Umbilical cord (tissue), 2 donors: ENCODE data around the gene EEF1A2. TPM values are rescaled to one million over a fixed set of nuclear protein-coding genes. Genes with fewer than 3 reads are reported as not detected.
"Not testable (repeated sequence)": the region's sequence is repeated elsewhere in the genome, so short reads cannot be mapped to it uniquely, and the experiment has no call there.

Experiments
- DNase-seq: peaks from one replicate; pipeline ENCODE4 v3.0.0-alpha.2; 2015; ENCODE audit warnings: low spot score
- total RNA-seq: library from RNA; depleted of rRNA; stranded (reverse); fragments of >200 nt; gene quantifications from one replicate; pipeline ENCODE4 v1.2.3, GENCODE V29; 2014; ENCODE audit warnings: low replicate concordance; ENCODE audit not compliant: insufficient read depth

EEF1A2 gene
- total RNA-seq, 1 donor from 2014 or later = 7.2 TPM

DNA sequence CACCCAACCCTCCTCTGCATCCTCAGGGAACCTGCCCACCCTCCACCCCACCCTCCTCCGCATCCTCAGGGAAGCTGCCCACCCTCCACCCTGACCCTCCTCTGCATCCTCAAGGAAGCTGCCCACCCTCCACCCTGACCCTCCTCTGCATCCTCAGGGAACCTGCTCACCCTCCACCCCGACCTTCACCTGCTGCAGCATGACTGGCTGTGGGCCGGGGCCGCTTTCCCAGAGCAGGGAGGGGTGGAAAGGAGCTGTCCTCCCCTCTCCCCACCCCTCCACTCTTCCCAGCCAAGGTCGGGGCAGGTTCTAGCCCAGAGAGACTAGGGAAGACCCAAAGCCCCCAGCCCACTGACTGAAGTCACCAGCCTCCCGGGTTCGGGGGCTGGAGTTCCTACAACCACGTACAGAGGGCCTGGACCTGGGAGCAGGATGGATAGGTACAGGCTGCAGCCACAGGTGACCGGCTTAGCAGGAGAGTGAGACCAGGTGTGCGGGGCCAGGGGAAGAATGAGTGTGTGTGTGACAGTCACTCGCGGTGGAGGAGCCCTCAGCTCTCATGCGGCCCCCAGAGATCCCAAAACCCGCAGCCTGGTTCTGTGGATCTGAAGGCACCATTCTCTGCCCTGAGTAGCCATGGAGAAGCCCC, 11.6 kb downstream of the EEF1A2 start:
- DNase-seq = no peak

DNA sequence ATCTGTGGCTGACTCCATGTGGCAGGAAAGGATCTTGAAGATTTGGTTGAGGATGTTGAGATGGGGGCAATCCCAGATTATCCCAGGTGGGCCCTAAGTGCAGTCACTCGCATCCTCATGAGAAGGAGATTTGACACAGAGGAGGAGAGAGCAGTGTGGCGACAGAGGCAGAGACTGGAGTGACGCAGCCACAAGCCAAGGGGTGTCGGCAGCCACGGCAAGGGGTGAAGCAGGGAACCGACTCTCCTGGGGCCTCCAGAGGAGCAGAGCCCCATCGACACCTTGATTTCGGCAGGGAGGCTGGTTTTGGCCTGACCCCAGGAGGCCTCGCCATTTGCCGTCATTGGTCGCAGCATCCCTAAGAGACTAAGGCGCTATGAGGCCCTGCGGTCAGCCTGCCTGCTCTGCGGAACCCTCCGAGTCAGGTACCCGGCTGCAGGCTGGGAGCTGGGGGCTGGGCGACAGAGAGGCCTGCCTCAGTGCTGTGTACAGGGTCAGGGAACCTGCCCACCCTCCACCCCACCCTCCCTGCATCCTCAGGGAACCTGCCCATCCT, 12.5 kb downstream of the EEF1A2 start:
- no peak for DNase-seq

DNA sequence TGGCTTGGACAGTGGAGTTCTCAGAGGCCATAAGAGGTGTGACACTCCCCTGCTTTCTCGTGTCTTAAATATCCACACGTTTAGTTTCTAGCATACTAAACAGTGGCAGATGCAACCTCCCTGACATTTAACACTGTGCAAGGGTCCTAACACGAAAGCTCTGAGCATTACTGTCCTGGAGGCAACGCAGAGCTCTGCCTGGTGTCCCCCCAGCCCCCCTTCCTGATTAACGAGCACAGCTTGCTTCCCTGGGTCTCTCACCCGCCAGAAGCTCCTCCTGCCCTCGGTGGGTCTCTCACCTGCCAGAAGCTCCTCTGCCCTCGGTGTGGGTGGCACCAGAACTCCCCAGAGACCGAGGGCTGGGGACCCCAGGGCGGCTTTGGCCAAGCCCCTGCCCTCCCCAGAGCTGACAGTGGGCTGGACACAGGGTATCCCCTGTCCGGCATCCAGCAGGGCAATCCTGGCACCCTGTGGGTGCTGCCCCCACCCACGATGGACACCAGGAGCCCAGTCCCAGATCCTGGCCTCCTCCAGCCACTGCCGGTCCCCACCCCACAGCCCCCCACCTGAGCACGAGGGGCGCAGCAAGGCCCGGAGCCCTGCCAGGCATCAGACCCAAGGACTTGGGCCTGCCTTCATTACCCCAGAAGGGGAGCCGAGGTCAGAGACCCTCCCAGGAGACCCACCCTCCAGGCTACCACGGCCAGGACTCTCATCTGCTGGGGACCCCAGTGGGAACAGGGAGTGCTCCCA, 14.1 kb downstream of the EEF1A2 start:
- no peak for DNase-seq

DNA sequence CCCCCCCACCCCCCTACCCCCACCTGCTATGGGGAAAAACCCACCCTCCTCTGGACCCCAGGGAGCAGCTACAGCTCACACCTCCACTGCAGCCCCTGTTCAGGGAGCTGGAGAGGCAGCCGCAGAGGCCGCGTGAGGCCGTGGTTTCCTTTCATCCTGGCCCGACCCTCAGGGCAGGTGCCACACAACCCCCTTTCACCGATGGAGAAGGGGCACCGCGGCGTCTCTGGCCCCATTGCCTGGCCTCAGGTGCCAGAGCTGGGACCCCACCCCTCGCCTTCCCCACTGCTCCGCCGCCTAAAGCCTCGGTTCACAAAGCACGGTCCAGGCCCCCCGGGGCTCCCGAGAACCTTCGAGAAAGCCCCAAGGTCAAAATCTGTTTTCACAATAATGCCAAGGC, 14.6 kb downstream of the EEF1A2 start:
- DNase-seq = no peak

- no peak for DNase-seq
Measured at GRCh38 chr20:63483834-63484233, 15.0 kb downstream of the EEF1A2 start.

GRCh38 chr20:63482021-63482587, 16.8 kb downstream of the EEF1A2 start:
- no peak for DNase-seq

- DNase-seq = no peak
Measured at GRCh38 chr20:63481503-63481902, 17.4 kb downstream of the EEF1A2 start.

- DNase-seq = not testable (repeated sequence)
Measured at GRCh38 chr20:63479695-63480419, 19.0 kb downstream of the EEF1A2 start.

GRCh38 chr20:63478346-63479302, 20.3 kb downstream of the EEF1A2 start:
- no peak for DNase-seq

DNA sequence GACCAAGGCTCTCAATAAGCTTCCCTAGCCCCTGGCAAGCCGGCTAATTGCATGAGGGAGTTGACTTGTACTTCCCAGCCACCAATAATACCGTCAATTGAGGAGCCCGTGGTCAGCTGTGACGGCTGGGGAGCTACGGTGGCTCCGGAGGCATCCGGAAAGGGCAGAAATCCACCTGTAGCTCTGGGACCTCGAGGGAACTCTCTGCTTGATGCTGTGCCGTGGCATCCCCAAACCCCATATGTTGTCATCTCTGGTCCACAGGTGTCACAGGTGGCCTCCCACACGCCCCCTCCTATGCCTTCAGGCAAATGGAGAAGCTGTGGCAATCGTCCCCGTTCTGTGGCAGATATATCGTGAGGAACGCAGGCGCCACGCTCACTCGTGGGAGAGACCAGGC, 20.9 kb downstream of the EEF1A2 start:
- DNase-seq = no peak

GRCh38 chr20:63477061-63477616, 21.7 kb downstream of the EEF1A2 start:
- no peak for DNase-seq

GRCh38 chr20:63475209-63475608, 23.7 kb downstream of the EEF1A2 start:
- DNase-seq = peak; percentile 35

GRCh38 chr20:63473555-63474449, 25.1 kb downstream of the EEF1A2 start:
- DNase-seq = no peak

DNA sequence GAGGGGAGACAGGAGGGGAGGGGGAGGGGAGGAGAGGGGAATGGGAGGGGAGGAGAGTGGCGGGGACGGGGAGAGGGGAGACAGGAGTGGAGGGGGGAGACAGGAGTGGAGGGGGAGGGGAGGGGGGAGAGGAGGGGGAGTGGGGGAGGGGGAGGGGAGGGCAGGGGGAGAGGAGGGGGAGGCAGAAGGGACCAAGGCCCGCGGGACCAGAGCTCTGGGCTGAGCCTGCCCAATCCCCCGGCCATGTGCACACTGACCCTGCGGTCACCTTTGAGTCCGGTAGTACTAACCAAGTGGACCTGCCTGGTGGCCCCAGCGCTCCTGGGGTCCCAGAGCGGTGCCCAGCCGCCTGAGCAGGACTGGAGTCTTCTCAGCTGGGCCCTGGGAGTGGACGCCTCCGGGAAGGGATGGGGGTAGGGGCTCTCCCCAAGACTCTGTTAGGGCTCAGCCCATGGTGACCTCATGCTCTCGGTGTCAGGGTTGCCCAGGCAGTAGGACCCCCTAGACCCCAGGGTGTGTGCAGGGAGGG, 26.0 kb downstream of the EEF1A2 start:
- DNase-seq = no peak

DNA sequence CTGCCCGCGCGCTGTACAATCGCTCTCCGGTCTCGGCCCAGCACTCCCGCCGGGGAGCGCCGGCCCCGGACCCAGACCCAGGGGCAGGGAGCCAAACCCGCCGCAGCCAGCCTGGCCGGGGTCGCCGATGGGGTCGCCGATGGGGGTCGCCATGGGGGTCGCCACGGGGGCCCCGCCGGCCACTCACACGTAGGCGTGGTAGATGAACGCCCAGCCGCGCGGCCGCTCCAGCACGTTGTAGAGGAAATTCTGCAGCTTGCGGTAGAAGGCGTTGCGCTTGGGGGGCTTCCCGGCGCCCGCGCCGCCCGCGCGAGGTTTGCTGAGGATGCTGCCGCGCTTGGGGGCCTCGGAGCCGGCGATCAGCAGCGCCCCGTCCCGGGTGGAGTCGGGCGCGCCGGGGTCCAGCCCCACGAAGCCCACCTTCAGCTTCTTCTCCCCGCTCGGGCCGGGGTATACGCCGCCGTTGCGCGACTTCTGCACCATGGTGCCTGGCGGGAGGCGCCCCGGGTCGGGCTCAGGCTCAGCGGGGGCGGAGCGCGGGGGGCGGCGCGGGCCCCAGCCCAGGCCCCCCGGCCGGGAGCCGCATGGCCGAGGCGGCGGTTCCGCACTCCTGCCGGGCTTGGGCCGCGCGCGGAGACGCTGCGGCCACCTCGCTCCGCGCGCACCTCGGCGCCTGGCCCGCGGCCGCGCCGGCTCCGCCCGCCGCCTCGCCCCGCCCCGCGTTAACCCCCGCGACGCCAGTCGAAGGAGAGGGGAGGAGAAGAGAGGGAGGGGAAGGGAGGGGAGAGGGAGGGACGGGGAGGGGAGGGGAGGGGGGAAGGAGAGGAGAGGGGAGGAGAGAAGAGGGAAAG, 26.7 kb downstream of the EEF1A2 start, which contains the start of gene KCNQ2:
KCNQ2 (minus strand) TSS at position 675 of the 851 bp plus-strand sequence; CDS start at position 483, 192 bp downstream.
- no peak for DNase-seq

DNA sequence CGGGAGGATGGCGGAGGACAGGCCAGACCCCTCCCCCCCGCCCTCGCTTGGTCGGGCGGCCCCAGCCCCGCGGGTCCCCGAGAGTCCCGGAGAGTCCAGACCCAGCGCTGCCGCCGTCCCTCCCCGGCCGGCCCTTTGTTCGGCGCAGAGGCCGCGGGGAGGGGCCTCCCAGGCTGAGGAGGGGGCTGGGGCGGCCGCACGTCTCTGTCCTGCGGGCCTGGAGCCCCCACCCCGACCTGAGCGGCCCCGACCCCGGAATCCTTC, 27.2 kb downstream of the EEF1A2 start:
- DNase-seq = no peak

- no peak for DNase-seq
Measured at GRCh38 chr20:63471002-63471716, 27.7 kb downstream of the EEF1A2 start.

DNA sequence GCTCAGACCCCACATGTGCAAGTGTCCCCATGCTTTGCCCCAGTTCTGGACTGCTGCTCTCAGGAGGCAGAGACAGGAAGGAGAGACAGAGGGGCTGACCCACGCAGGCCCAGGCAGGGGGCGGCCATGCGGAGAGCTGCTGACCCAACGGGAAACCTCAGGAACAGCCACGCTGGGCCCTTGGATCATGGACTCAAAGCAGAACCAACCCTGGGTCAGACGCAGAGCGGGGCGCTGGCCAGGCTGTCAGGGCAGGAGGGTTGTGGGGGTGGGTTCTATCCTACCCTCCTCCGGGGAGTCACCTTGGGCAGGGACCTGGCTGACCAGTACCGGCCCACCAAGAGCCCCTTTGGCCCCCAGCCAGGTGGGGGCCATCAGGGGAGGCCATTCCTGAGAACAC, 28.5 kb downstream of the EEF1A2 start:
- DNase-seq = no peak
